Anterior cingulate cortex (tissue), 58 donors: Measurements from ENCODE around the gene STK32A.

Experiments used
- DNase-seq, 58 donors: peaks; one replicate each; lab custom pipeline; 2025; lab: John Stamatoyannopoulos, UW

Gene STK32A

DNA sequence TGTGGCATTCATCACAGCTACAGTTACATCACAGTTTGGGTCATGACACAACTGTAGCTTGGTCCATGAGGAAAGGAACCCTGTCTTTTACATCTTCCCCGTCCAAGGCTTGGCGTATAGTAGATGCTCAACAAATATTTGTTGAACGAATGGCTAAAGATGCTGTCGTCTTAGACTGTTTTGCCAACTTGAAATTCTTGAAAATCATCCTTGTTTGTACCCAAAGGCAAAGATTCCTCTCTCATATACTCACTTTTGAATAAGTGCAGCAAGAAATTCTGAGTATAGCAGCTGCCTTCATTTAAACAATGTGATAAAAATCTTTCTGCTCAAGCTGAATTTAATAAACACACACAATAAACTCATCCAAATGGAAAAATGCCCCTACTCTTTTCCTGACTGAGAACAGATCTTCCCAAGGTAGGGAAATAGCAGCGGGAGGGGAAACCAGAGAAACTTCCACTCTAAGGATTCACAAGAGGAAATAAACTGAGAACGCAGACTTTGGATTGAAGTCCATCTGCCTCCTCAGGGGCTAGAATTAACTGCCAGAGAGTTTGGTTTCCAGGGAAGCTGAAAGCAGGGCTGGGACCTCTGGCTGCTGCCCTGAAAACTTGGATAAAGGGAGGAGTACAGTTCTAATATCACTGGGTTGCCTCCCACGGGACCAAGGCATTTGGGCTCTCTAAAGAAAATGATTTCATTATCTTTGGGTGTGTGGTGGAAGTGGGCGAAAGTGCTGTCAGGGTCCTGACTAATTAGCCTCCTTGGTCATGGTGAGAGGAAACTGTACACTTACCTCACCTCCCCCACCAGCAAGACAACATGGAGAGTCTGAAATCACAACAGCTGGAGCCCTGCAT lies 175.9 kb downstream of the STK32A start:
- no peak for DNase-seq

DNA sequence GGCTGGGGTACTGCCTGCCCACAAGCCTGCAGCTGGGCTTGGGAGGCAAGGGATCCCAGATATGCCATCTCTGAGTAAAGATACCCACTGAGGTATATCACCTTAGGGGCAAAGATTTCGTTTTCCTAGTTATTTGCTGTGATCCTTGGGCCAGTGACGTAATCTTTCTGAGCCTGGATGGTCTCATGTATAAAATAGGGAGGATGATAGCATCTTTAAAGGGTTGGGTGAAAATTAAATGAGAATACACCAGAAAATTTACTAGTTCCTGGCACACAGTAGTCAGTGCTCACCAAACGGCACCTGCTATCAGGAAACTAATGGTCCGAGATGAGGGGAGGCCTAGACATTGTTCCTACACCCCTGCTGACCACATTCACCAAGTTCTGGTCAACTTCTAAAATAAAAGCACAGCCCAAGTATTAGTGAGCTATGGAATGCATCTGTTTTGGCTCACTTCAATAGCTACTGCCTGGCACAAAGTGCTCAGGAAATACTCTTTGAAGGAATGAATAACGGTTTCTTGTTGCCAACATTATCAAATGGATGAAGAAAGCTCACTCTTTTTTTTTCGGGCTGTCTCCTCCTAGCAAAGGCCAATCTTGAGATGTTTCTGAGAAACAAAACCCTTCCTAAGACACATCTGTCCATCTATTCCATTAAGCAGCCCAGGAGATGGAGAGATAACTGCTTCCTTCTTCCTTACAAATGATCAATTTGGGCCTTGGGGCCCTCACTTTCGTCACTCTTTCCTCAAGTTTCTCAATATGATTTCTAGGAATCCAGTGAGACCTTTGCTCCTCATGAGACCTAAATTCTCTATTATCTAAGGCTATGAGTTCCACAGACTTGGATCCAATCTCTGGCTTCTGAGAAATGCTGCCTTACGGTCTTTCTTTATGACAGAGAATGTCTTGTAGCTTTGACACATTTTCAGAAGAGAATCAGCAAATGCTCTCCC lies 176.8 kb downstream of the STK32A start:
- DNase-seq: no peak

DNA sequence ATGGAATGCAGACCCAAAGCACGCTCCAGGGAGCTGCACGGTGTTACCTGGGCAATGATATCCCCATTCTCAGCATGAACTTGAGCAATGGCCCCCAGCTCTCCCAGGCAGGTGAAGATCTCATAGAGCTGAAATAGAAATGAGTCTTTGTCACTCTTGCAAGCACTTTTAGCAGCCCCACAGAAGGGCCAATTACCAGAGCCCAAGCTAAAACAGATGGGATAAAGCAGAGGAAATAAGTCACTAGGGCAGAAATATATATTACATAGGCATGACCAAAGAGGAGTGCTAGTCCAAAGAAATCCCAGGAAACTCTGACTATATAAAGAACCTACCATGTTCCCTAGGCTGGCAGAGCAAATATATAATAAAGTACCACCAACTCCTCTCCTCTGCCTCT lies 177.7 kb downstream of the STK32A start:
- no peak for DNase-seq

DNA sequence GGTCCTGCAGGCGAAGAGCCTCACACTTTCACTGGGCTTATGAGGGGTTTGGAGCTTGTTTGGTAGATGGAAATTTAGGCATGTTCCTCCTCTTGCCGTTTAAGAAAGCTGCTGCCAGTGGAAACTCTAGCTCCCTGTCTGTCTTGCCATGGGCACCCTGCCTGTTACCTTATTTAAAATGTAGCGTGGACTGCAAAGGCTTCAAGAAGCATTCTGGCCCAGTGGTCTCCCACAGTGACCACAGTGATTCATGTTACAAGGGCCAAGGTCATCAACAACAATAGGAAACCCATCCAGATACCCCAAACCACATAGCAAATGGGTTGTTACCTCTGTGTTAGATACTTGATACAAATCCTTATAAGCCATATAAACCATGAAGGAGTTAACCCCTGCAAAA lies 178.4 kb downstream of the STK32A start:
- DNase-seq: no peak

DNA sequence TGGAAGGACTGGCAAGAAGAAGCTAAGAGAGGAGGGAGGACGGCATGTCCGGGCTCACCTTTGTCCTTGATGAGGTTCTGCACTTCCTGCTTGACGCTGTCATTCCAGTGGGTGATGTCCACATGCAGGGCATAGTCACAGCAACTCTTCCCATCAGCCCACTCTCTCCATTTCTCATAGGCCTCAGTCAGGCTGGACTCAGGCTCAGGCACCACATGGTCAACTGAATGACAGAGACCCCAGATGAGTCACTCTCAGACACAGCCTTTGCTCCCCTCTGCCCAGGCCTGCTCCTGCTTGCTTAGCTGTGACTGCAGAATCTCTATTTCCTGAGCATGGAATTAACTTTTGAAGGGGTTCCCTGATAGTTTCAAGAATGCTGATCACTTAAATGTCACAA lies 180.8 kb downstream of the STK32A start:
- DNase-seq: no peak

DNA sequence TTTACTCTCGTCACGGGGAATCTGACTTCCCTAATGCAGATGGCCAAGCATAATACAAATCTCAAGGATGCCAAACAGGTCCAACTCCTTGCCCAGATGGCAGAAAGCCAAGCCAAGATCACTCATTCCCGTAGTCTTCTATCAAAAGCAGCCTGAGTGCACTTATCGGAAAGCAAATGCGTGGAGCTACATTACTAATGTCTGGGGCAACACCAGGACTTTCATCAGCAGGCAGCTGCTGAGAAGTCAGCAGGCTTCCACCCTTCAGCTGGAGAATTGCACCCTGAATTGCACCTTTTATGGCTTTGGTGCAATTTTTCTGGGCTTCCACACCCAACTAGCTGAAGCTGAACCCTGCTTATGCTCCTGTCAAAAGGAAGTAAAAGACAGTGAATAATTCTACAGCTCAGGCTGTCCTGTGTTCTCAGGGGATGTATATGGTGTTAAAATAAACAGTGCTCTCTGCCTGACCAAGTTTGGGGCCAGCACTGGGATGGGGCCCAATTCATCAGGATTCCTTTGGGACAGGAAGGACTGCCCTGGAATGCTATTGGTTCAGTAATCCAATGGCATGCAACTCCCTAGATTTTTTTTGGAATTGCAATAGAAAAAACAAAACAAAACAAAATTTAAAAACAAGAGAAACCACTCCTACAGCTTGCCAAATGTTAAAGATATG lies 182.4 kb downstream of the STK32A start:
- DNase-seq: peak in 3 of 58 donors; percentile 28 to 48 (median 30)

DNA sequence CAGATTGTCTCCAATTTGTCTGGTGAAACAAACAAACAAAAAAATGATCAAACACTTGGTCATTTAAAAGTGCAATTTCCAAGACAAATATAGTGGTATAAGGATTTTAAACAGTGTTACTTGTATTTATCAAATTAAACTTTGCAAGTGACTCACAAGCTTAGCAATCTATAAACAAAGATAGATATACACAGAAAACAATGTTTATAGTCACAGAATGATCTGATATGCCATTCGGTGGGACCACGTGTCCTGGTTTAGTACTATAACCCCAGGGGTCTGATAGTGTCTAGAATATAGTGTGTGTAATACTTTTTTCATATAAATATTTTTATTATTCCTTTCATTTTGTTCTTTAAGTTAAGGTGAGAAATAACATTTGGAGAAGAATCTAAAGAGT lies 183.8 kb downstream of the STK32A start:
- no peak for DNase-seq

DNA sequence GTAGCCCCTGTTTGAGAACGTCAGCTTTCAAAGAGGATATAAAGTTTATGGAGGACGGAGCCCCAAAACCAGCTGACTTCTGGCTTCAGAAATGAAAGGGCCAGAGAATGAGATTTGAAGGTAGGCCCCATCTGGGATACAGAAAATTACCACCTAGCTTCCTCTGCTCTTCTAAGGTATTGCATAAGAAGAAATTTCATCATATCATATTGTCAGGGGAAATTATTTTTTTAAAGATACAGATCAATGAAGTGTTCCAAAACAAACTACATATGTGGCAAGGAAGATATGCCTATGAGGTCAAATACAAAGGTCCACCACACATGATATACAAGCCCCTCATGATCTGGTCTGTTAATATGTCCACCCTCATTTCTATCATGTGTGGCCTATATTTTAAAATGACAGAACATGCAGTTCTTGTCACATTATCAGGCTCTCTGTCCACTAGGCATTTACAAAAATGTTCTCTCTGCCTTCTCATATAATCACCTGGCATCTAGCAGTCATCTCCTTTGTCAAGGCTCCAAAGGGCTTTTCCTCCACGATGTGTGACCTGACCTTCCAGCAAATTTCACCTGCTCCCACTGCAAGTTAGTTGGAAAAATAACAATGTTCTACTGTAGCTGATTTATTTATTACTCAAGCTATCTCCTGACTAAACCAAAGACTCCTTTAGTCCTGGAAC lies 192.0 kb downstream of the STK32A start:
- no peak for DNase-seq

DNA sequence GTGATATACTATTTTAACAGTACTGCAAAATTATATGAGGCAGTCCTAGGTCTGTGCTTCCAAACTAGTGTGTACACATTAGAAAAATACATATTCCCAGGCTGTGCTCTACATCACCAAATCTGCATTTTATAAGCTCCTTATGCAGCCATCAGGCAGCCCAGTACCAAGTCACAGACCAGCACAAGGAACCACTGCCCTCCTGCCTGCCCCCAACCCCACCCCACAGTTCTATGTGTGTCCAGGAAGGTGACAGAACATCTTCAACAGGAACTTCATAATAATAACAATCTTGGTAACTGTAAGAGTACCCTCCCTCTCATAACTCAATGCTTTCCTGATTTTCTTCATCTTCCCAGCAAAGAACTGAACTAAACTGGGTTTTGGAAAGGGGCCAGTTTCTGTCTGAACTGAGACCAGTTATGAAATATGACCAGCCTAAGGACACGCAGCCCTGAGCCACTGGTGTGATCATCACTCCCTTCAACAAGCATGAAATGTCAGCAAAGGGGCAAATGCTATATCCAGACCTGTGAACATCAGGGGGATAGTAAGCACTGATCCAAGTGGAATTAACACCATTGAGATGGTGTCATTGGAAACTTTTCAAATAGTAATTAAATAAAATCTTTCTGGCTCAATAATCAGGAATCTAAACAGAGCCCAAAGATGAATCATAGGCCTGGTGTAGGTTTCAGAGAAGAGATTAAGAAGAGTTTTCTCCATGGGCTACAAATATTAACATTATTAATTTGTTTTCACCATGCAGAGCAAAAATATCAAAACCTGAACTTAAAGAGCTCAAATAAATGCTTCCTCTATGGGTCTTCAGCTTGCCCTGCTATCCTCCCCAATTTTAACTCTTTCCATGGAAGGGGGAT lies 192.9 kb downstream of the STK32A start:
- DNase-seq: no peak

DNA sequence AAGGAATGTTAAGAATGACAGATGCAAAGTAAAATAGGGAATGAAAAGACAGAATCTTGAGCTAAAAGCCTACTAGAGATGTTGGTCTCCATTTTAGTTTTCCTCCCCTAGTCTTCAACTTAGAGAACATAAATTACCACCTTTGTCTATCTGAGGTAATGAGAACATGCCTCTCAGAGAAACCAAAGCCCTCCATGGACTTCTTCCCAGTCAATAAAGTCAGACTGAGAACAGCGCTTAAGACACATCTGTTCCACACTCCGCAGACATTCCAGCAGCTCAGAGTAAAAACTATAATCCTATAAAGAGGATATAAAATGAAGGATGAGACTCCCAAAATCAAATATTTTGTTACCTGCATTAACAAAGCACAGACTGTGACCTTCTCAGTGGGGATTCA lies 195.8 kb downstream of the STK32A start:
- DNase-seq: no peak

DNA sequence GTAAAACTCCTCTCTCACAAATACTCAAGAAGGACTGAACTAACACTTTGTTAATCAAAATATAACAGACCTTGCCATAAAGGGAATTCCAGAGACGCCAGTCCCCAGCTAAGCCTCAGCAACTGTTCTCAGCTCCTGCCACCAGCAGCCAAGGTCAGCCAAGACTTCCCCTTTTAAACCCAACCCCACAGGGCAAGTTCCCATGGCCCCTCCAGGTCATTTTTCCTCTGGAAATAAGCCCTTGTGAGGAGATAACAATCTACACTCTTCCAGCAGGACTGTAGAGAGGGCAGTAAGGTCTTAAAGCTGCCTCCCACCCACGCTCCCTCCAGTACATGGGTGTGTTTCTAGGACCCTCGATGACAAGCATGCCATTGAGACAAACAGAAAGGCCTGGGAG lies 196.8 kb downstream of the STK32A start:
- DNase-seq: no peak

DNA sequence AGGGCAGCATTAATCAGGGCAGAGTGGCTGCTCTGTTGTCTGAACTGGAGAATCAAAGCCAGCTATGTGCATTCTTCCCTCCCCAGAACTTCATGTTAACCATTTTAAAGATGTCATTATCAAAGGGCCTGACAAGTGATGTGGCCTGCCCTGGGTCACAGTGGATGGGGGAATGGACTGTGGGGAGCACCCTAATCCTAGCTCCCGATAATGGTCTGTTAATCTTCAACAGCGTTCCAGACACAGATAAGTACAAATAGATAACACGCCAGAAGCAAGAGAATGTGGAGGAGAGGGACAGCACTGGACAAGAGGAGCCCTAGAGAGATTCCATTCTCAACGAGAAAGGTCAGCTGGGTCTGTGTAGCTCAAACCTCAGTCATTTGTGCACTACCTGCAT lies 197.5 kb downstream of the STK32A start:
- DNase-seq: no peak

DNA sequence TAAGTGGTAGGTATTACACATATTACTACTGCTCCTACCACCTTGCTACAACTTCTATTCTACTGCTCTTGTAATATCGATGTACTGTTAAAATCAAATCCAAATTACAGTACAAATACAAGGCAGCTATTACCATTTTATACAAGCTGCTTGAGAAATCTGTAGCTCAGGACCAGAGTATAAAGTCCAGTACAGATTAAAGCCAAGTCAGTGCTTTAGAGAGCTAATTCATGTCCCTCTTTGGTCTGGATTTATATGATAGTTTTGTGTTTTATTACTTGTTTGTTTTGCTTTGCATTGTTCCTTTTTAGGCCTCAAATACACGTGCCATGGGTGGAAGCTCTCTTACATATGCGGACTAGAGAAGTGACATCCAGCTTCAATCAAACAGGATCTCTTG lies 199.2 kb downstream of the STK32A start:
- no peak for DNase-seq

DNA sequence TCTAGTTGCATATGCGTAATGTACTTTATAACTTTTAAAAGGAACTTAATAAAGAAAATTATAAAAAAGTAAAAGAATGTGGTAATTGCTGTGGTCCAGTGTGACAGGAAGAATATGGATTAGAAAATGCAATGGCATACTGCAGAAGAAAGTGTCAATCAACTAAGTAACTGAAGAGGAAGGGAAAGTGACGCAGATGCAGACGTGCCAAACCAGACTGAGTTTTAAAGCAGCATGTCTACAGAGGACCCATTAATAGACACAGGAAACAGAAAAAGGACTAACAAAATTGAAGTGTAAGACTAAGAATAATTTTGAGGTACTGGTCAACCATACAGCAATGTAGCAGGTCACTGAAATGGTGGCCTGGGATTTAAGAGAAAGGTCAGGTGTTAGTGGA lies 201.8 kb downstream of the STK32A start:
- DNase-seq: no peak

DNA sequence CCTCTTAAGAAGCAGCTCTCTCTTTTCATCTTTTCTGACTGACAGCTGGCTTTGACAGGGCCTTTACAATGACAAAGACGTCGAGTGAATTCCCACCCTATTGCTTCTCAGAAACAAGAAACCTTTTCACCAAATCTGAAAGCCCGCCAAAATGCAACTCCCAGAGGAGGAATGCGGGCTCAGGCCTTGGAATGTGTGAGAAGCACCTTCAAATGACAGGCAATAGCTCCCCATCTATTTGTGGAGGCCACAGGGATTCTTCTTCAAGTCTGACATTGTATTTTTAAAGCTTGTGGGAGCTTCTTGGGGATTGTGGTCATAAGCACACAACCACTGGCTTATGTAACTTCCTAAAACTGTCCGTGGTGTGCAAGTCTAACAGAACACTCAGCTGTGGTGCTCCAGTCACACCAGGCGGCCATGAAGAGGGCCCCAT lies 202.4 kb downstream of the STK32A start:
- peak in 2 of 58 donors; percentile 8 to 38 for DNase-seq
